HG03064 (cell line): ENCODE results near the gene PRKN.

Experiments used
- ATAC-seq: cut with Tn5 transposase; IDR thresholded peaks from one replicate; pipeline ENCODE4 v1.9.1; 2021; ENCODE audit warnings: low read depth; ENCODE audit not compliant: unreplicated experiment

The PRKN gene

DNA sequence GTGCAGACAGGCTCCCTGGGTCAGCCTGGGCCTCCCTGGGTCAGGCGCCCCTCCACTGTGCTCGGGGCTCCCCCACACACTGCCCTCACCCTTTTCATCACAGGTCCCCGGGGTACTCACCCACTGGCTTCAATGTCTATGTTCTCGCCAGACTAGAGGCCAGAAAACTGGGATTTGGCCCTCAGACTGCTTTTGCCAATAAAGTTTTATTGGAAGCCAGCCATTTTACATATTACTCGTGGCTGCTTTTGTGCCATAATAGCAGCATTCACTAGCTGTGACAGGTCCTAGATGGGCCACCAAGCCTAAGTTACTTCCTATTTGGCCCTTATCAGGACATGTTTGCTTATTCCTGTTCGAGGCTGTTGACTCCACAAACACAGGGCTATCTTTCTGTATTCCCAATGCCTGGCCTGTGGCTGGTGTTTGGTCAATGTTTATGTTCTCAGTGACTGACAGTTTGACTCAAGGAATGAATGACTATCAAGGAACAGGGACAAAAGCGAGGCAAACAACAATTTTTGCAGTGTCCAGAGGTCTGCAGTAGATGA, 928.6 kb downstream of the PRKN start:
- no peak for ATAC-seq

GRCh38 chr6:161796681-161797080, 930.9 kb downstream of the PRKN start:
- ATAC-seq, result no peak

GRCh38 chr6:161792851-161793493, 934.6 kb downstream of the PRKN start:
- ATAC-seq, result no peak

- no peak for ATAC-seq
Observed at GRCh38 chr6:161788531-161788930, 939.0 kb downstream of the PRKN start.

- ATAC-seq, result no peak
Observed at GRCh38 chr6:161772176-161772575, 955.4 kb downstream of the PRKN start.

- ATAC-seq, result no peak
Observed at GRCh38 chr6:161761966-161762365, 965.6 kb downstream of the PRKN start.

DNA sequence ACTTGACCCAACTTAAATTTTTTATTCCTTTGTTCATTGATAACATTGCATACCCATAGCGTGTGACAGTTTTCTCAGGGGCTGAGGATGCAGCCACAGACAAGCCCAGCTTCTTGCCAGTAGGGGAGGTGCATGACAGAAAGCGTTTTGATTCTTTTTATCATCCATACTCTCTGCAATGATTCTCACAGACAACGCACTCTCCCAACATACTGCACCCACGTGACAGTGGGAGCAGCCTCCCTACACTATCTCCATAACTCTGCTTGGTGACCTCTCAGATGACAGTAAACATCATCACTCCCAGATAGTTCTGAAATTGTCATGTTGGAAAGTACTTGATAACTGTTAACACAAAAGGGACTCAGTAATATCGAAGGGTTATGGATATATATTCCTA, 972.5 kb downstream of the PRKN start:
- ATAC-seq, result no peak

DNA sequence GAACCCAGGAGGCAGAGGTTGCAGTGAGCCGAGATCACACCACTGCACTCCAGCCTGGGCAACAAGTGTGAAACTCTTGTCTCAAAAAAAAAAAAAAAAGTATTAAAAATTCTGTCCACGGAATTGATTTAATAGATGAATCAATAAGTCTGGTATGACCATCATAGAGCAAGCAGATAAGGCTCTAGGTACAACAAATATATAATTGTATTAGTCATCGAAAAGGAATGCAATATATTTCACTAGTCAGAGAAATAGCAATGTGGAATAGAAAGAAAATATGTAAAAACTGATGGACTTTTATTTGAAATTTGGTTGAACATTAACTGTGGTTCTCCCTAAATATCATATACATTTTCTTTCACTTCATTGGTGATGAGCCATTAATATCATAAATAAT, 976.9 kb downstream of the PRKN start:
- no peak for ATAC-seq

DNA sequence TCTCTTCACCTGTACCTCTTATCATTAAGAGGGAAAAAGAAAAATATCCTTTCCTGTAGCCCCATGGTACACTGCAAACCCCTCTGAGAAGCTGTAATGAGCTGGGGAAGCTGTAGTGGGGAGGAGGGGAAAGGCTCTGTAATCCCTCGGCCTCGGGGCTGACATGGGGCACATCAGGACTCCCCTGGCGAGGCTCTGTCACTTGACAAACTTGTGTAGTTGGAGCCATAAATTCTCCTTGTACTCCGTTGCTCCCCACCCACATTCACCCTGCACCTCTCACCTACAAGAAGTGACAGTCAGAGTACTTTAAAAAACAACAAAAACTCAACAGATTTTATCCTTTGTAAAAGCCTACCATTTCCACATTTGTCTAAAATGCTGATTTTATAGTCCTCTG, 978.0 kb downstream of the PRKN start:
- ATAC-seq, result no peak

- ATAC-seq, result no peak
Observed at GRCh38 chr6:161748535-161749416, 978.8 kb downstream of the PRKN start.

DNA sequence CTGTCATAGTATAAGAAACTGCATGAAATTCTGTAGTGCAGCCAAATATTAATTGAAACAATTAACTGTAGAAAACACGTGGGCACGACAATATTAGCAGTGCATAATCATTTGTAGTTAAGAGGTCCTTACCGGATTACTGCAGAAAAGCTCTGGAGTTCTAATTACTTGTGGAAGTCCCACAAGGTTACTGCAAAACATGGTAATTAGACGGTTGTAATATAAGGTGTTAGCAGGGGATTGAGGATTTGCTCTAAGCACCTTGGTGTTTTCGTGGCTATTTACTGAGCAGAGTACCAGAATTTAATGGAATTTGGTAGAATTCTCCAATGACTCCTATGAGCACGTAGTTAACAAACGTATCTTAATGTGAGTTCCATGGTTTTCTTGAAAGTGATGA, 980.1 kb downstream of the PRKN start:
- ATAC-seq, result no peak

DNA sequence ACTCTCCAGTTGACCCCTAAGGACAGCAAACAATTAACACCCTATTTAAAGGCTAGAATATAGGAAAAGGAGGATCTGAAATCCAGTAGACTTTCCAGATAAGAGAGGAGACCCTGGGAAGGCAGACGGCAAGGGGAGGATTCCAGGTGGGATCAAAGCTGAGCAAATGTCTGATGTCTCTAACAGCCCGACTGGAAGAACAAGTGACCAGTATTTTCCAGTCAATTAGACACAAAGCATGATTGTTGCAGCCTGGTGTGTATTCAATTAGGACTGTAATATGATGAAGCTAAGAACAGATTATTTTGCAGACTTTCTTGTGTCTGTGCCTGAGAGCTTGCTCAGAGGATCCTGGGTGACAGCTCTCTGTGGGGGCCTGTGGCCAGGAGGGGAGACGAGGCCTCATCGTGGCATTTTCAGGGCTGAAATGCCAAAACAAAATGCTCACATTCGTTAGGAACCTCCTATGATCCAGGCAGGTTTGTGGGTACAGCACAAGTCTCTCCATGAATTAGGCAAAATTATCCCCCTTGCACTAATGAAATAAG, 981.9 kb downstream of the PRKN start:
- no peak for ATAC-seq

DNA sequence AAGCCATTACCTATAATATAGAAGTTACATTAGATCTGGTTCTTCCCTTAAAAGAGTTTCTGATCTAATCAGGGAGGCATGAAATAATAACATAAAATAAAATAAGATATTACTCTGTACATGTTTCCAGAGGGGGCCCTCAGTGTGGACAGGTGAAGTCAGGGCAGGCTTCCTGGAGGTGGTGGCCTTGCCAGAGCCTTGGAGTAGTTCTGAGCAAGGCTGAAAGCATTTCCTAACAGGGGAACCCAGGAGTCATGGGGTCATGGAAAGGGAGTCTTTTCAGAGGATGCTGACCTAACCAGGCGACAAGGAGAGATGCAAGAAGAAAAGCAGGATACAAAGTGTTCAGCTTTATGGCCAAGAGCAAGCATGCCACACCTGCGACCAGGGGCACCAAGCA, 982.4 kb downstream of the PRKN start:
- ATAC-seq, result no peak

GRCh38 chr6:161744211-161745067, 983.1 kb downstream of the PRKN start:
- no peak for ATAC-seq

DNA sequence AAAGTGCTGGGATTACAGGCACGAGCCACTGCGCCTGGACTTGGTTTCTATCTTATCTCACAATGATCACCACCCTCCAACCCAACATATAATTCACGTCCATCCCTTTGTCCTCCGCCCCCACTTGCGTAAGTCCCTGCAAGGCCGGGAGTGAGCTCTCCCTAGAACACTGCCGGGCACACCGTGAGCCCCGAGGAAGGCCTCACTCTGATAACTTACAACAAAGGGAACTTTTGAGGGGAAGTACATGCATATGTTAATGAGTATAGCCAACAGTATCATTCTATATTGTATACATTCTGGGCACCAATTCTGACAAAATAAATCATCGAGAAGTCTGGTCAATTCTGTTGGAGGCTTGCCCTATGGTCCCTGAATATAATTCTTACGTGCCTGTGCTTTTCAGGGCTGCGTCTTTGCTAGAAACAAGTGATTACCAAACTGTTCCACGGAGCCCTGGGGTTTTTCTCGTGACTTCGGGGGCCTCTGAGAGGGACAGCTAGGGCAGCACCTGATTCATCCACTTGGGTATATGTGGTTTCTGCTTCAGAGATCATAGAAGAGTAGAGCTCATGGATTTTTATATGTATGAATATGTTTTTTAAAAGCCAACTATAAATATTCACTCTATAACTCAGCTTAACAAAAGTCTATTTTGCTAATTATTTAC, 983.9 kb downstream of the PRKN start:
- ATAC-seq, result no peak

- ATAC-seq, result no peak
Observed at GRCh38 chr6:161740486-161740885, 987.1 kb downstream of the PRKN start.

GRCh38 chr6:161736781-161737292, 990.7 kb downstream of the PRKN start:
- no peak for ATAC-seq

- ATAC-seq, result no peak
Observed at GRCh38 chr6:161736326-161736725, 991.2 kb downstream of the PRKN start.

DNA sequence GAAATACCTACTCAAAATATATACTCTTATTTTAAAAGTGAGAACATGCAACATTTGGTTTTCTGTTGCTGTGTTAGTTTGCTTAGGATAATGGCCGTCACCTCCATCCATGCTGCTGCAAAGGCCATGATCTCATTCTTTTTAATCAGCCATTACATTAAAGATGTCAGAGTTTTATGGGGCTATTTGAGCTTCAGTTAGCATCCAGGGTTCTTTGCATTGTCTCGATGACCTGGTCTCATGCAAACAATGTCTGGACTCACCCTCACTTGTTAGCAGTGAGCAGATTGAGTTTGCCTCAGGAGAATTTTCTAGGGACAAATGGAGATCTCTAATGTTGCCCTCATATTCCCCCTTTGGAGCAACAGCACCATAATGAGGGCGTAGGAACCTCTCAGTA, 995.0 kb downstream of the PRKN start:
- ATAC-seq, result no peak
